NCI-H748 treated with DMSO at 0.1 percent for 48 hours (cell line): ENCODE data around the gene BNC2.

Experiments used
- DNase-seq: peaks from one replicate; lab custom pipeline; 2025; lab: John Stamatoyannopoulos, UW

Gene BNC2

DNA sequence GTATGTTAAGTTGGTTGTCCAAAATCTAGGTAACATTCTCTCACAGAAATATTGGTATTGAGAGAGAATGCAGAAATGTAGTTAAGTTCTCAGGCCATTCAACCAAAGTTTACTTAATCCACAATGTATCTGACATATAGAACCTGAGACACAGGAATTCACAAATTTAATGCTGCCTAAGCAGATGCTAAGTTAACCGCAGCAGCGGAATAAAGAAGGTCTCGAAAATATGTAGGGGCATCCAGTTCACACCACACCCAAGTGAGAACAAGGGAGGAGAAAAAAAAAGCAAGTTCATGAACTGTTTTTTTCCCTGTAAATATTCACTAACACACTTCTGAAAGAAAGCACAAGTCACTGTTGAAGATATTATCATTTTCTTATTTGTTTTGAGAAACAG lies 194.0 kb downstream of the BNC2 start:
- DNase-seq = no peak

DNA sequence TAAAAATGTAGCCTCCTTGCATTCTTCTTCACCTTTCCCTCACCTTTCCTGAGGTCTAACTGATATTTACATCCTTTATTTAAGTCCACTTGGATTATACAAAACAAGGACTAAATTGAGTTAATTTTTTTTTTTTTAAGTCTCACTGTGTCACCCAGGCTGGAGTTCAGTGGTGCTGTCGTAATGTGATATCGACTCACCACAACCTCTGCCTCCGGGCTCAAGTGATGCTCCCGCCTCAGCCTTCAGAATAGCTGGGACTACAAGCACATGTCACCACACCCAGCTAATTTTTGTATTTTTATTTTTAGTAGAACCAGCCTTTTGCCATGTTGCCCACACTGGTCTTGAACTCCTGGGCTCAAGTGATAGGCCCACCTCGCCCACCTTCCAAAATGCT lies 195.3 kb downstream of the BNC2 start:
- DNase-seq = no peak

- DNase-seq = no peak
Measured at GRCh38 chr9:16673171-16673570, 197.3 kb downstream of the BNC2 start.

GRCh38 chr9:16672501-16672900 lies 198.0 kb downstream of the BNC2 start:
- no peak for DNase-seq

DNA sequence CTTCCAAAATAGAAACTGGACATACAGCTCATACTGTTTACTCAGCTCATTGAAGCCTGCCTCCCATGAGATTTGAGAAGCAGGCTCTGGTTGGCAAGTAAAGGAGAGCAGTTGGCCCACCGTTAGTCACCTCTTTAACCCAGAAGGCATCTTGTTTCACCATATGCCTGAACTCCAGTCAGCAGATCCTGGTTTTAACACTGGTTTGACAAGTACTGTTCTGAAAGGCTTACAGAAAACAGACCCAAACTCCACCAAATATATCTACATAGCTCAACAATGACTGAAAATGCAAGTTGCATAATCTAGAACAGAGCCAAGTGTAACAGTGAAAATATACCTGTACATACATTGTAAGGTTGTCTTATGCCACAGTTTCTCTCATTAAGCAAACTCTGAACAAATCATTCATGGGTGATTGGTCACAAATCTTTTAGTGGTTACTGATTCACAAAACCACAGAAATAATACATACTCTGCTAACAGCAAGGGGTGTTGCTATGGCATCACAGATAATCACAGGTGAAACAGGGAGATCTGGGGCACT lies 198.8 kb downstream of the BNC2 start:
- no peak for DNase-seq

- DNase-seq = no peak
Measured at GRCh38 chr9:16670791-16671190, 199.7 kb downstream of the BNC2 start.

DNA sequence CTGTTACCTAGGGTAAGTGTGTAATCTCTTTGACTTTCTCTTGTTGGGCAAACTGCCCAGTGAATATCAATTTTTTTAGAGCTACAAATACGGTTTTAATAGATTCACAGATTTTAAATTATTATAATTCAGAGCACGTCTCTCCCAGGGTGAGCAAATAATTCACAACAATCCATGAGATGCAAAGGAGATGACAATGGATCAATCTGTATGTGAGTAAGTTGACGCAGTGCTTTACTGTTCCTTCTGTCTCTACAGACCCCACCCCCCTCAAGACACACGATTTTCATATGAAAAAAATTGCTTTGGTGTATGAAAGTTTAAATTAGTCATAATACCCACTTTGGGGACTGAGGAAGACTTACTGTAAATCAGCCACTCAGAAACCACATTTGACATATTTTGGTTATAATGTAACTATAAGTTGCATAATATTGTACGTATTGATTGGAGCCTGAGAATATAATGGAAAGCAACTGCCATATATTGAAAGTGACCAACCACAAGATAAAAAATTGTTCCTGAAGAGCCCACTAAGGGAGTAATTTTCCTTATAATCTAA lies 201.7 kb downstream of the BNC2 start:
- DNase-seq = no peak

DNA sequence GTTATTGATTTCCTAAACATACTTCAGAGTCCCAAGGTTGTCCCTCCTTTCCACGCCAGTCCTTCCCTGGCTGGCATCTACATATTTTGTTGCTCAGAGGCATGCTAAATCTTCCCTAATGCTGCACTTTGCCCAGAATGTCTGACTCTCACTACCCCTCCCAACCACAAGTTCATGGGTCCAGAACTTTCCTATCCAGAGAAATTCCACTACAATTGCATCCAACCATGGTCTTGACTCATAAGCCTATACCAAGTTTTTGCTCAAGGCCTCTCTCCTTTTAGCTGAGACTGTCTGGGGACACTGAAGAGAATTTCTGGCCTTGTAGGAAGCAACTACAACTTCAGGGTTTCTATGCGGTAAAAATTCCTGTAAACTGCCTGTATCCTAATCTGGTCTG lies 206.3 kb downstream of the BNC2 start:
- DNase-seq = no peak

DNA sequence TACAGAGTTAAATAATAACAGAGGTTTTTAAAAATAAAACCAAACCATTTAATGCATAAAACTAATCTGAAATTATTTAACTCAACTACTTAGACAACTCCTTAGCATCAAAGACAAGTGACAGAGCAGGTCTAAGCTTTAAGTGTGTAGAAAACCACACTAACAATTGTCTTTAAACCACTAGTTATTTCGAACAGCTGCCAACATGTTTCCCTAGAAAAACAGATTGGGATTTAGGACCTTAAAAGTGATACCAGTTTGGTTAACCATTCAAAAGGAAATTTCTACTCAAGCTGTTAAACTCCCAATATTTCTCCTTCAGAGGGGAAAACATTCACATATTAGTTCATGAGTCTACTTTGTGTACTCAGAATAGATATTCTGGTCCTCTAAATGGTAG lies 208.7 kb downstream of the BNC2 start:
- no peak for DNase-seq

GRCh38 chr9:16659096-16659495 lies 211.4 kb downstream of the BNC2 start:
- DNase-seq = no peak

DNA sequence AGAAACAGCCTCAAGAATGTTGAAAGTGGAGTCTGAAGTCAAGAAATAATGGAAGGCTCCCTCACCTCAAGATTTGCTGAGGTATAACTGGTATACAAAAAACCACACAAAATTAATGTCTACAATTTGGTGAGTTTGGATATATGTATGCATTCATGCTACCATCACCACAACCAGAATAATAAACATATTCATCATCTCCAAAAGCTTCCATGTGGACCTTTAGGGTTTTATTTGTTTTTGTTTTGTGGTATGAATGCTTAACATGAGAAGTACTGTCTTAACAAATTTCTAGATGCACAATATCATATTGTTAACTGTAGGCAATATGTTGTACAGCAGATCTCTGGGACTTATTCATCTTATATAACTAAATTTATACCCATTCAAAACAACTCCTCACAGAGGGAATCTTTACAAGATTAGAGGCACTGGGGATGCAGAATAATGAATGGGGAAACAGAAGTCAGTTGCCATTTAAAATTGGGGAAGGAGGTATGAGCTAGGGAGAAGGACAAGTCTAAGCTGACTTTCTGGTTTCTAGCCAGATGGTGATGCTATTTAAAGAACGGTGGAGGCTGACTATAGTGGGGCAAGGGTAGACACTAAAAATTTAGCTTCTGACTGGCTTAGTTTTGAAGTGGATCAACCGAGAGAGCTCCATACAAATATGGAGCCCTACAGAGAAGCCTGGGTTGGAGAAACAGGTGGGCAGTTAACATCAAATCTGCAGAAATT lies 213.9 kb downstream of the BNC2 start:
- no peak for DNase-seq

GRCh38 chr9:16654596-16655126 lies 215.8 kb downstream of the BNC2 start:
- no peak for DNase-seq

DNA sequence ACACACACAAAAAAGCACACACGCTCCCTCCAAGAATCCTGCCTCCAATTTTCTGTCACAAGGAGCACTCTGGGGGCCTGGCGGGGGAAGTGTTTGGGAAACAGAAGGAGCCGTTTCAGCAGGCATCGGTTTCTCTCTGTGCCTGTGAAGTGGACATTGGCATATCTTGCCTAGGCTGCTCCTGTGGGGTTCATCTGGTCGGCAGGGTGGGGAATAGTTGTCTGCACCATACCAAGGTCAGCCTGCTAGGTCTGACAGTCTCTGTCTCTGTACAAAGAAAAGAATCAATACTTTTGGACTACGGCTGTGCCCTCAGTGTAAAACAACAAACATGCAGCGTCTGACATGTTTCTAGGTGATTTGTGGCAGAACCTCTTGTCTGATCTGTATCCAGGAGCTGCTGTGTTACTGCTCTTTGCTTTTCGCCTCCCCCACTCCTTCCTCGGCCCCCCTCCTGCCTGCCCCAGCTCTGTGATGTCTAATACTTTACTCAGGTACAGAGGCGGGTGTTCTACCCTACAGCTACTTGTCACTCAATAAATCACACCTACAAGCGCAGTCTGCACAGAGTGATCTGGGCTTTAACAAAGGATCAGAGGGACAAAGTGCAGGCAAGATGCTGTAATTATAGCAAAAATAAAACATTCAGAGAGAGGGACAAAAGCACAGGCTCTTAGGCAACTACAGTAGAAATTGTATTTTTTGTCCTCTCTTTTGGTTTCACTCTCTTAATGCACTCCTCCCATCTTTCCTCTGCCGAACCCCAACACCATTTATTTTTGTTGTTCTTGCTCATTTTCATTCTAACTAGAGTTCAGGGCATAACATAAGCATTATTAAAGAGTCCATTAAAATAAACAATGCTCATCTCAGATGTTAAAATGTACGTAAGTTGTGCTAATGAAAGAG lies 216.7 kb downstream of the BNC2 start:
- no peak for DNase-seq

DNA sequence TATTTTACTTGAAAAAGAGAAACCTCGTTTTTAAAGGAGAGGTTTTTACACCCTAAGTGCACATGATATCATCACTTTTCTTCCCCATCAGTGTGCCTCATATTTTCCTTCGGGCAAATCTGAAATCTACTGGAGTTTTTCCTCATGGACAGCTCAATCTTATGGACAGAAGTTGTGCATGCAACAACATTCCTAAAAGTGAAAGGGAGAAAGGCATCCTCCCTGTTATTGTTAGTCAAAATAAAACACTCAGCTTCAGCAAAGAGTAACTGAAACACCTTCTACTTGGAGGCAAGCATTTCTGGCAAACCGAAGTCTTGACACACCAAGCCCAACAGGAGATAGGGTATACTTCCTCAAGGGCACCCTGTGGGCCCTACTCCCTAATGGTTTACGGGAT lies 217.9 kb downstream of the BNC2 start:
- DNase-seq = no peak

DNA sequence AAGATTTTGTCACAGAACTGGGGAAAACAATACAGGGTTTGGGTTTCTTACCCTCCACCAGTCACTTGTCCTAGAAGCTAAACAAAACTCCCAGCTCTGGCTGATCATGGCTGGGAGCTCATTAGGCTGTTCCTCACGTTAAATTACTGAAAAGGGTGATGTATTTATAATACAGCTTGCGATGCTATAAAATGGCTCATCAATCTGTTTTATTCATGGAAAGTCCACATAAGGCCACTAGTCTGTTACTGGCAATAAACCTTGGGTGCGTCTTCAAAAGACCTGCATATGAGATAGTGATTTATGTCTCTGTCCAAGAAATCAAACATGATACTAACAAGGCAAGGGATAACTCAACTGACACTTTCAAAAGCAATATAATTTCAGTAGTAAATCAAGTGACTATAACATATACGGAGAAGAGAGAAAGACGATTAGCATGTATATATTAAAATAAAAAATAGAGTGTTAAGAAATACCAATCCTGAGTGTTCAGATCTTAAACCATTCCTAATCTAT lies 219.0 kb downstream of the BNC2 start:
- DNase-seq = no peak

GRCh38 chr9:16645970-16646369 lies 224.5 kb downstream of the BNC2 start:
- no peak for DNase-seq

- DNase-seq = no peak
Measured at GRCh38 chr9:16642421-16643109, 227.9 kb downstream of the BNC2 start.

GRCh38 chr9:16640649-16641048 lies 229.8 kb downstream of the BNC2 start:
- DNase-seq = no peak

GRCh38 chr9:16639644-16640043 lies 230.8 kb downstream of the BNC2 start:
- no peak for DNase-seq

- DNase-seq = no peak
Measured at GRCh38 chr9:16637911-16638310, 232.6 kb downstream of the BNC2 start.

GRCh38 chr9:16637218-16637617 lies 233.3 kb downstream of the BNC2 start:
- DNase-seq = no peak

DNA sequence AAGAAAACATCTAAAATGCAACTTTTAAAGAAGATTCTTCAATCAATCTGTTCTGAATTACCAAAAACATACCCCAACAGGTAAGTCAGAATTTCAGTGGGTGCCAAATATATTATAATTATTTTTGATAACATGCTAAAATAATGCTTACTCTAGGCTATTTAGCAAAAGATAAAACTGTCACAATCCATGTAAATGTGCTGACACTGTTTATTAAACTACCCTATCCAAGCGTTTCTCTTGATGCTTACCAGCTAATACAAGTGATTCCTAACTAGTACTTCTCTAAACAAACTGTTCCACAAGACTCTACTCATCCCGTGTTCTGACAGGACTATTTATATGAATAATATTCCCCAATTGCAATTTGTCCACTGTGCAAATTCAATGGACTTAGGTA lies 236.7 kb downstream of the BNC2 start:
- no peak for DNase-seq
